GM18870 (cell line): ENCODE measurements around the gene WASL.
"Not testable (repeated sequence)": the region's sequence is repeated elsewhere in the genome, so short reads cannot be mapped to it uniquely, and the experiment has no call there.

ENCODE experiments used
- ATAC-seq: cut with Tn5 transposase; IDR thresholded peaks from one replicate; pipeline ENCODE4 v1.9.1; 2021; ENCODE audit warnings: moderate library complexity; ENCODE audit not compliant: unreplicated experiment

WASL gene

DNA sequence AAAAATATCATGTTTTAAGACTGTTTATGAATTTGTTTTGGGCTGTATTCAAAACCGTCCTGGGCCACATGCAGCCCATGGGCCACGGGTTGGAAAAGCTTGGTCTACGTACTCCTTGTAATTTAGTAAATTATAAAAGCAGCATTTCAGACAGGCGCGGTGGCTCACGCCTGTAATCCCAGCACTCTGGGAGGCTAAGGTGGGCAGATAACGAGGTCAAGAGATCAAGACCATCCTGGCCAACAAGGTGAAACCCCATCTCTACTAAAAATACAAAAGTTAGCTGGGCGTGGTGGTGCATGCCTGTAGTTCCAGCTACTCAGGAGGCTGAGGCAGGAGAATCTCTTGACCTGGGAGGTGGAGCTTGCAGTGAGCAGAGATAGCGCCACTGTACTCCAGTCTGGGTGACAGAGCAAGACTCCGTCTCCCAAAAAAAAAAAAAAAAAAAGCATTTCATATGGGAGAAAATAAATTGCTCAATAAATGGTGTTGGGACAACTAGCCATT, 11.6 kb downstream of the WASL start:
- not testable (repeated sequence) for ATAC-seq

DNA sequence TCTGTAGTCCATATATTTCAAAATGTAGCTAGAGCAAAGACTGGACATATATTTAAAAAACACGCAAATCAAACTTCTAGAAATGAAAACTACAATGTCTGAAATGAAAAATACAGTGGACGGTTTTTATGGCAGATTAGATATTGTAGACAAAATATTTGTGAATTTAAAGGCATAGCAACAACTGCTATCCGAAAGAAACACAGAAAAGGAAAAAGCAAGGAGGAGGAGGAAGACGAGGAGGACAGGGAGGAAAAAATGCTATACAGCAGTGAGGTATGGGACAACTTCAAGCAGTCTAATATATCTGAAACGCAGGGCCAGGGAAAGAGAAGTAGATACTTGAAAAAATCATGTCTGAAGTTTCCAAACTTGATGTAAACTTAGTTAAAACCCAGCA, 13.3 kb downstream of the WASL start:
- ATAC-seq, result no peak

DNA sequence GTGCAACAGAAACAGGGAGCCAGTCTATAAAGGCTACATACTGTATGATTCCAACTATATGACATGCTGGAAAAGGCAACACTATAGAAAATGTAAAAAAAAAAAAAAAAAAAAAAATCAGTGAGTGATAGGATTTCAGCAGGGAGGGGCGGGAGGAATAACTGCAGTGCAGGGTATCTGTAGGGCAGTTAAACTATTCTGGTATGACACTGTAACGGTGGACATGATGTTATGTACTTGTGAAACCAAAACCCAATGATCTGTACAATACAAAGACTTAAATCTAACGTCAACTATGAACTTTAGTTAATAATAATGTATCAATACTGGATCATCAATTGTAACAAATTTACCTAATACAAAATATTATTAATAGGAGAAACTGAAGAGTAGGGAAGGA, 14.3 kb downstream of the WASL start:
- no peak for ATAC-seq

DNA sequence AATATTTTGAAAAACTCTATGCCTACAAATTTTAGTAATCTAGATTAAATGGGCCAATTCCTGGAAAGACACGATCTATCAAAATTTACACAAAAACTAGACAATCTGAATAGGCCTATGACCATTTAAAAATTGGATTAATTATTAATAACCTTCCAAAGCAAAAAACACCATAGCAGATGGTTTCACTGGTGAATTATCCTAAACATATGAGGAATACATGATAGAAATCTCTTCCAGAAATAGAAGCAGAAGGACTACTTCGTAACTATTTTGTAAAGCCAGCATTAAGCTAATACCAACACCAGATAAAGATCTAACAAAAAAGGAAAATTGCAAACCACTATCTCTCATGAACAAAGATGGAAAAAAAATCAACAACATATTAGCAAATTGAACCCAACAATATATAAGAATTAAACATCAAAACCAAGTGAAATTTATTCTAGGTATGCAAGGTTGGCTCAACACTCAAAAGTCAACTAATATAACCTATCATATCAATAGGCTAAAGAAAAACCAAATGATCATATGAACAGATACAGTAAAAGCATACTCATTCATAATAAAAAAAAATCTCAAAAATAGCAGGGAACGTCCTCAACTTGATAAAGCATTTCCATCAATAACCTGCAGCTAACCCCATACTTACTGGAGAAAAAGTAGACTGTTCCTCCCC, 16.3 kb downstream of the WASL start:
- ATAC-seq, result no peak

DNA sequence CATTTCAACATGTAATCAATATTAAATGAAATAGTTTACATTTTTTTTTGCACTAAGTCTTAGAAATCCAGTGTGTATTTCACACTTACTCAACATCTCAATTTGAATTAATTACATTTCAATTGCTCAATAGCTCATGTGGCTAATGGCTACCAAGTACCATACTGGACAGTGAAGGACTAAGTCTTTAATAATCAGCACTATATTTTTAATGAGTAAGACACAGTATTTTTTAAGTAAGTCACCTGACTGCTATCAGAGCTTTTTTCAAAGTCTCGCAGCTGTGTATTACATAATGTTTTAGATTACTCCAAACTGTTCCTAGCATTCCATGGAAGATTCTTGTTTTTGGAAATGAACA, 19.6 kb downstream of the WASL start:
- no peak for ATAC-seq

DNA sequence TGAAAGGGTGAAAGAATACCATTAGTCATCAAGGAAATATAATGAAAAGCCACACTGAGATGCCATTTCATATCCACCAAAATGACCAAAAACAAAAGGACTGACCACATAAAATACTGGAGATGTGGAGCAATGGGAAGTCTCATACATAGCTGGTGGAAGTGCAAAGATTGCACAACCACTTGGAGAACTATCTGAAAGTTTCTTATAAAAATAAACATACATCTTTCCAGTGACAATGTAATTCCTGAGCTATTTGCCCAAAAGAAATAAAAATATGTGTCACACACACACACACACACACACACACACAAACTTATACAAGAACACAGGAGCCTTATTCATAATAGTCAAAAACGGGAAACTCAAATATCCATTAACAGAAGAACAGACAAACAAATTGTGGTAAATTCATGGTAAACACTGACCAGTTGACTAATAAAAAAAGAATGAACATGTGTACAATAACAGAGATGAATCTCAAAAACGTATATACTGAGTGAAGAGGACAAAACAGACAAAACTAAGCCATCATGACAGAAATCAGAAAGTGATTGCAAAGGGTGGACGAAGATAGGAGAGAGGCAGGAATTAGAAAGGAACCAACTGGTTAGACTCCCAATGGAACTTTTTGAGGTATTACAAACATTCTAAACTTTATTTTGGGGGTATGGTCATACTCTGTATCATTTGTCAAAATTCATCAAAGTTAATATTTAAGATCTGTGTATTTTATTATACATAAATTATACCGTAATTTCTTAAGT, 21.5 kb downstream of the WASL start:
- no peak for ATAC-seq

DNA sequence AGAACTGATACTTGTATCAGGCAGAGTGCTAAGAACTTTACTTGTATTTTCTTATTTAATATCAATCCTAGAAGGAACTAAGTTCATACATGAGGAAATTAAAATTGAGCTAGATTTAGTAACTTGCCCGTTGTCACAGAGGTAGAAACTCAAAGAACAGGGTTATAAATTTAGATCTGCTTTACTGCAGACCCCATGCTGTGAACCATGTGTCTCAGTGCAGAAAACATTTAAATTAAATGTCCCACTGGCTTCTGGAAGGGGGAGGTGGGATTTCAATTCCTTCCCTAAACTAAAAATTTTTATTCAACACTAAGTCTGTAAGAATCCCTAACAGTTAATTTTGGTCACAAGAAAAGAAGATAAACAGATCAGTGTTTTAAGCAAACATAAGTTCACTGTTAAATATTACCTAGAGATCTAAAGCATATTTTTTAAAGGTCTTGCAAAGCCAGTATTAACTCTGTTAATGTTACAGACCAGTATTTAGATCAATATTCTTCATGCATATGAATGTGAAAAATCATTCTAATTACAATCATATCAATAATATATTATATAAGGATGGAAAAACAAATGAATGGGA, 23.1 kb downstream of the WASL start:
- no peak for ATAC-seq

DNA sequence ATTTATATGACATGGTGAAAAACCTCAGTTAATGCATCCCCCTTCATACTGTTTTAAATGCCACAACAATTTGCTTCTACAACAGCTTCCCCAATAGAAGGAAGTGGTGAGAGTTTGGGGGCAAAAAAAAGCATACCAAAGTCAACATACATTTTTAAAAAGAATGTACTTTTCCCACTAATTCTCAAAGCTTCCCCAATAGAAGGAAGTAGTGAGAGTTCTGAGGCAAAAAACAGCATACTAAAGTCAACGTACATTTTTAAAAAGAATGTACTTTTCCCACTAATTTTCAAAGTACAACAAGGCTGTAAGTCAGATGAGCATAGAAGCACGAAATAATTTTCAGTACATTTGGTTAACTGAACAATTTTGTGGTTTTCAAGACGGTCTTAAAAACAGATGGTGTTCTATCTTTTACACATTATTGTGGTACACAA, 24.0 kb downstream of the WASL start:
- ATAC-seq, result no peak

DNA sequence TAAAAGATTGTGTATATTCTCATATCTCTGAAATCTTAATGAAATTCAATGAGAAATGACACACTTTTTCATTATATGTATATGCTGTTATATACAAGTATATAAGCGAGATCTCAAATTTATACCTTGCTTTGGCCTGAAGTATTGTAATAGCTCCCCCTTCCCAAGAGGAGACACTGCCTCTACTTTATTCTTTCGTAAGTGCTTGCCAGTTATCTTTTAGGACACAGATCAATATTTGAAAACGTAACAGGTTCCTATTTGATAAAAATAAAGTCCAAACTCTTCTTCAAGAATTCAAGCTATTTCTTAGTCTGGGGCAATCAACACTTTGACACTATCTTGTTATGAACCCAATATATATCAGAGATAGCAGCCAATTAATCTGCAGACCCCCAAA, 24.9 kb downstream of the WASL start:
- ATAC-seq, result no peak

DNA sequence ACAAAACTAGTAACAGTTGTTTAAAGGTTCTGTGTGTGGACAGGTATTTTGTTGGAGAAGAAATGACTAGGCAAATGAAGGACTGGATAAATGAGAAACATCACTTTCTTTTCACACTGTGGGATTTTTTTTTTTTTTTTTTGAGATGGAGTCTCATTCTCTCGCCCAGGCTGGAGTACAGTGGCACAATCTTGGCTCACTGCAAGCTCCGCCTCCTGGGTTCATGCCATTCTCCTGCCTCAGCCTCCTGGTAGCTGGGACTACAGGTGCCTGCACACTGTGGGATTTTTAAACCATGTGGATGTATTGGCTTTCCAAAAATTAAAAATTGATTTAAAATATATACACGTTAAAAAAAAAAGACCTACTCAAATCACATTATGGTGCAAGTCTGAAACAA, 28.3 kb downstream of the WASL start:
- ATAC-seq, result not testable (repeated sequence)

DNA sequence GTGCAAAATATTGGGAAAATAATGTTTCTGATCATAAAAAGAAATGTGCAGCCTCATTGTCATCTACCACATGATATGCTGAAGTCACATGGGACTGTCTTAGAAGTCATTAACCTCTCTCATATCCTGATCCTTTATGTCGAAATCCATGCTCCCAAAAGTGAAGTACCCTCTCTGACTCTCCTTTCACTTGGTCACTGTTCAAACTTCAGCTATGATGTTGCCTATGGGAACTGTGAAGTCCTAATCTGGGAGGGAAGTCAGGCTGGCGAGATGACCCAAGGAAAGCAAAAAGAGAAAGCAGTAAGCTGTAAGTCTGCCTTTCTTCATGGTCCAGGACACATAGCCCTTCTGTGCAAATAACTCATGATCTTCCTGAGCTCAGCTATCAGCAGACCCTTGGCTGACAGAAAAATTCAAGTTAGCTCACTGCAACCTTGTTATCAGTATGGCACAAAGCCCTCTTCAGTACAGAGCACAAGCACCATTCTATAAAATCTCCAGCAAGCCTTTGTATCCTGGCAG, 29.5 kb downstream of the WASL start:
- ATAC-seq, result no peak

DNA sequence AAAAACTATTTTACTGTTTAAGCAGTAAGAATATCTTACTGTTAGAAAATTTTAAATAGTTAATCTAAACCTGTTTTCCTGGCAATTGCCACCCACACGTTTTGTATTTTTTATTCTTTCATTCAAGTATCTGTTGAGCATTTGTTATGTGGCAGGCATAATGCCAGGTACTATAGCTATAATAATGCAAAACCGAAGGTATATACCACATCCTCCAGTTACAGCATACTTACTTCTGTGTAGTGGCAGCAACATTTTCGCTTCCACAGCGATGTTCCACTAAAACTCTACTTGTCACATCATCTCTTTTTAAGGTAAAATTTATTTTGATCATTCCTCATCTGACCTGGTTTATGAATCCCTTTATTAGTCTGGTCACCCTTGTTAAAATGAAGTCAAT, 30.0 kb downstream of the WASL start:
- ATAC-seq, result no peak

DNA sequence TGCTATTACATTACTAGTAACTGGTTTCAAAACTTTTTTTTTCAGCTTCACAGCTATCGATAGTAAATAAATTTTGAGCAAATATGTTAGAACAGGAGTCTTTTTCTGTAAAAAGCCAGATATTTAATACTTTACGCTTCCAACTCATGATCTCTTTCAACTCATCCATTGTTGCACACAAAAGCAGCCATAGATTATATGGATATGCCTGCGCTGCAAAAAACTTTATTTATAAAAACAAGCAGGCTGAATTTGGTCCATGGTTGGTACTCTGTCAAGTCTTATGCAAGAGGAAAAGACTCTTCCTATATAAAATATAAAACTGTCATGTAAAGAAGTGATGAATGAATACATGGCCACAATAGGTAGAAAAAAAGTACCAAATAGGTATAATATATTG, 31.1 kb downstream of the WASL start:
- no peak for ATAC-seq

DNA sequence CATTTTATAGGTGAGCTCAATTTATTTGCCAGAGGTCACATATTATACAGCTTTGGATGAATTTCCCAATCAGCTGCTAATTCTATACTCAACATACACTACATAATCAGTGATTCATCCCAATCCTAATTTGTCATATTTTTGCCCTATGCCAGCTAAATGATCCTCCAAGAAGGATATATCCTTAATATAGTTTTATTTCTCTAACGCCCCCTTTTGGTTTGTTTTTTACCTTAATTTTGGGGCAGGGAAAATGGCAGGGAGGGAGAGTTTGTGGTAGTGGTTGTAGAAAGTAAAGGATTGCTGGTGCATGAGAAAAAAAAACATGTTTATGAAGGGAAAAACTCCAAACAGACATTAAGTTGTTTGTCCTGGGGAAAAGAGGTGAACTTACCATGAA, 31.9 kb downstream of the WASL start:
- ATAC-seq, result no peak

DNA sequence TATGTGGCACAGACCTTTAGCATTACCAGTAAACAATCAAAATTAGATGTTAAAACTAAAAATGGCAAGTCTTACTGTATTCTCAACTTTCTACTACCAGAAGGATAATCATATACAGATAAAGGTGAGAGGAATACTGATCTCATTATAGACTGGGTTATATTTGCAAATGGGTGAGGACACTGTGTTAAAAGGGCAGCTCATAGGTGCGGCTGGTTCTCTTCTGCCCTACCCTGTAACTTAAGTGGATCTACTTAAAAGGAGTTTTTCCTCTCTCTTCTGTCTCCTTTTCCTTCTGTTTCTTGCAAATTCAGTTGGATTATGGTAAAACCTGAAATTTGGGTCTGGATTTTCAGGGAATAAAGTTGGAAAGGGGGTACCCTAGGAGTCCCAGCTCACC, 33.0 kb downstream of the WASL start:
- ATAC-seq, result no peak

DNA sequence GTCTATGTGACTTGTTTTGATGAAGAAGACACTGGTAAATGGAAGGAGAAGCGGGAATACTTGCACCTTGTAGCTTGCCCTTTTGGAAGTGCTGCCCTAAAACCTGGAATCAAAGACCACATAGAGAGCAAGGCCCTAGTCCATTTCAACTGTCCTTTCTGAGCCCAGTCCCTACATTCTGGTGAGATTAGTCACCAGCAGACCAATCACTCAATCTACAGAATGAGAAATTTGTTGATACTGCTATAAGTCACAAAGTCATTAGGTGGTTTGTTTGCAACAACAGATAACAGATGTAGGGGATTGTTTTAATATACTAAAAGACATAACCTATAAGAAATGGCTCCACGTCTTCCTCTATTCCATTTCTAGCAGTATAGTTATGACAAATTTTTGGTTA, 33.6 kb downstream of the WASL start:
- no peak for ATAC-seq

DNA sequence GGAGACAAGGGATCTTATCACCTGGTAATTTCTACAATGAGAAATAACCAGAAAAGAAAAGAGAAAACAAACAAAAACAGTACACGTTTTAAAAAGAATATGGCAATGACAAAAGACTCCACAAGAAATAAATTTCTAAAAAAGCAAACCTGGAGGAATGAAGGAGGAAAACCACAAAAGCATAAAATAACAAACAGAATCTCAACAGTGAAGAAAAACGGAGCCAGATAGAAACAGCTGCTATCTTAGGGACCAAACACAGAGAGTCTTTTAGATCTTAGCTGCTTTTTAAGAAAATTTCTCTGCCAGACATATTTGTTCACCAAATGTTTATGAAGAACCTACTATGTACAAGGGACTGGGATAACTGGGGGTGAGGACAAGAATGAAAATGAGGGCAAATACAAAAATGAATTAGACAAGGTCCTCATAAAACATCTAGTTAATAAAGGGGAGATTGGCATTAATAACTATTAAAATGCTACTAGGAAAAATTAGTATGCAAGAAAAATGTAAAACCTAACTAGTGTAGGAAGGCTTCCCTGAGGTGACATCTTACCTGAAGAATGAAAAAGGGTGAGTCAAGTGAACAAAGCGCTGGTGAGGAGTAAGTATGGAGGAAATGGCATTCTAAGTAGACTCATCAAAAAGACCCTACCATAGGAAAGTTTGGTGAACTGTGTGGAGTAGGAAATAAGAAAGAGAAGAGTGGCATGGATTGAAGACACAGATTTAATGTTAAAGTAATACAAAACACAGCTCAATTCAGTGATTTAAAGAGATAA, 34.3 kb downstream of the WASL start:
- ATAC-seq, result no peak

DNA sequence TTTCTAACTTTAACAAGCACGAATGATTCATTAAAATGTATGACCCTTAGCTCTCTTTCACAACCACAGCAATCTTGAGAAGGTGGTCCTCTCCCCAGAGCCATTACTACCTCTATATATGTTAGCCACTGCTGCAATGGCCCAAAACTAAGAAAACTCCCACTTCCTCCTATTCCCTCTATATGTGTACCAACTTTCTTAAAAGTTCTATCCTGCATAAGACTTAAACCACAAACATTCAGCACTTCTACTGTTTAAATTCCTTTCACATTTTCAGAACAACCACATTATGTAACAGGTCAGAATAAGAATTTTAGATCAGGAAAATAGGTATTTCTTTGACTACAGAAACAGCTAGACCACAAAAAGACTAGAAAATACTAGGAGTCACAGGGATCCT, 36.2 kb downstream of the WASL start:
- no peak for ATAC-seq

DNA sequence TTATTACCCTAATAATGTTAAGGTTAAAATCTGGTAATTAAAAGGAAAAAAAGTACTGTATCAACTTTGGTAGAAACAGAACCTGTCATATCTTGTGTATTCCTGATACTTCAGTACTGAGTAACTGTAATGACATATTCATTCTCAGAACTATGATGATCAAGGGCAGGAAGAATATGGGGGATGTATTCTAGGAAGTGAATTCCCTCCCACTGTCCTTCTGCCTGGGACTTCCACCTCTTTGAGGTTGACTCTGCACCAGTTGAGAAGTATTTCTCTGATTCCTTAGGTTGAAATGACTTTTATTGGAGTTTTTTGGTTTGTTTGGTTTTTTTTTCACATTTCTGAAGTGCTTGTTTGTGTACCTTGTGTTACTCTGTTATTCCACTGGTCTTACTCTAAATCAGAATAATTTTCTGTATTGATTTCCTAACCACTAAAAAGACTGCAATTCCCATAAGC, 36.9 kb downstream of the WASL start:
- no peak for ATAC-seq

DNA sequence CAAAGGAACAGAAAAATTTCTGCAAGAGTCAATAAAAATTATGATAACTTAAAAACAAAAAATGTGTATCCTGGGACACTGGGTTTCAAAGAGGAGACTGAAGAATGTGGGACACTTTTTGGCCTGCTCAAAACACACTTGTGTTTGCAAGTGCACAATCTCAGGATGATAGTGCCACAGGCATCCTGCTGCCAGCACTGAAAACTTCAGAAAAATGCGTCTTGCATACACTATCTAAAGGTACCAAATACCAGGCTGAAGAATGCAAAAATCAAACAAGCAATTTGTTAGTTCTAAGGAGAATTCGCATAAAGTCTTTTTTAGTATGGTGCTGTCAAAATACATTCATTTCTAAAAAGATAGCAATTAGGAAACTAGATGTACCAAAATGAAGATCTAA, 38.1 kb downstream of the WASL start:
- no peak for ATAC-seq

DNA sequence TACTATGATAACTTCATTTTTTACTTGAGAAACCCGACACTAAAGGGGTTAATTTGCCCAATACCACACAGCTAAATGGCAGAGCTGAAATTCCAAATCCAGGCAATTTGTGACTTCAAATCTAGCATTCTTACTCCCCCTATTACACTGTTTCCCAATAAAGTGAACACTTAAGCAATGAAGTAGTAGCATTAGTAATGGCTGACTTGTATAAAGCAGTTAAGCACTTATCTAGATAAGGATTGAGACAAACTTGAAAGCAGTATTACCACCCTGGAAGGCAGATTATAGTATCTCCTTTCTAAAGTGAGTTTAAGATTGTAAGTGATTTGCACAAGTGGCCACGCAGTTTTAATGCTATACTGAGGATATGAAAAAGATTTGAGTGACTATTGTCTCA, 39.3 kb downstream of the WASL start:
- ATAC-seq, result no peak
